C4-2B (cell line): ENCODE data around the gene MGME1.

Experiments used
- ZFX ChIP-seq: fragments of 450-650 bp; IDR thresholded peaks from 2 replicates; pipeline ENCODE4 v1.6.1; 2017
- TF ChIP-seq, protein P1 (sequence below): fragments of 450-650 bp; conservative IDR thresholded peaks from 2 replicates; pipeline ENCODE4 v1.5.1; 2017; ENCODE audit warnings: mild to moderate bottlenecking

- TF ChIP-seq, protein P1, sequence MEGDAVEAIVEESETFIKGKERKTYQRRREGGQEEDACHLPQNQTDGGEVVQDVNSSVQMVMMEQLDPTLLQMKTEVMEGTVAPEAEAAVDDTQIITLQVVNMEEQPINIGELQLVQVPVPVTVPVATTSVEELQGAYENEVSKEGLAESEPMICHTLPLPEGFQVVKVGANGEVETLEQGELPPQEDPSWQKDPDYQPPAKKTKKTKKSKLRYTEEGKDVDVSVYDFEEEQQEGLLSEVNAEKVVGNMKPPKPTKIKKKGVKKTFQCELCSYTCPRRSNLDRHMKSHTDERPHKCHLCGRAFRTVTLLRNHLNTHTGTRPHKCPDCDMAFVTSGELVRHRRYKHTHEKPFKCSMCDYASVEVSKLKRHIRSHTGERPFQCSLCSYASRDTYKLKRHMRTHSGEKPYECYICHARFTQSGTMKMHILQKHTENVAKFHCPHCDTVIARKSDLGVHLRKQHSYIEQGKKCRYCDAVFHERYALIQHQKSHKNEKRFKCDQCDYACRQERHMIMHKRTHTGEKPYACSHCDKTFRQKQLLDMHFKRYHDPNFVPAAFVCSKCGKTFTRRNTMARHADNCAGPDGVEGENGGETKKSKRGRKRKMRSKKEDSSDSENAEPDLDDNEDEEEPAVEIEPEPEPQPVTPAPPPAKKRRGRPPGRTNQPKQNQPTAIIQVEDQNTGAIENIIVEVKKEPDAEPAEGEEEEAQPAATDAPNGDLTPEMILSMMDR: no peak
- TF ChIP-seq ZFX: no peak
Measured at GRCh38 chr20:17919149-17919548, 49.7 kb upstream of the MGME1 start.
